Measurements from ENCODE around the gene PDE6H.

PDE6H gene

DNA sequence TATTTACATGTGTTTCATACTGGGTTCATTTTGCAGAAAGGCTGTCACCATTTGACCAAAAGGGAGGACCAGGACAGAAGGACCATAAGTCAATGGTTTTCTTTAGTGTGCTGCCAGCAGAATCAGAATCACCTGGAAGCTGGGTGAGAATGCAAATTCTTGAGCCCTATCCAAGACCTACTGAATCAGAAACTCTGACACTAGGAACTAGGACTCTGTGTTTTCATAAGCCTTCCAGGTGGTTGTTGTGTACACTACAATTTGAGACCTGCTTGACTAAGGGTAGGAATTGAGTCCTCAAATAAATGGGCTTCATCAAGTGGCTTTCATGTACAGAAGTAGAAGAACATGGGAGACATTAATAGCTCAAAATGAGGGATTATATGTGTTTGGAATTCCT is 32.2 kb downstream of the PDE6H start:
- no peak for TF ChIP-seq CTCF (conservative IDR thresholded peaks at IDR 0.05; ENCODE audit: low read depth)
- H3K27ac ChIP-seq: no peak overlapping the region
- POLR2A ChIA-PET (ENCODE audit: low non-redundant PET): no interaction called here
- CTCF ChIA-PET: no interaction called here
- no peak for DNase-seq (ENCODE audit: low spot score)

- CTCF ChIA-PET: no interaction called here
Observed at GRCh38 chr12:15007551-15007950, 34.7 kb downstream of the PDE6H start.

GRCh38 chr12:15011162-15011561 is 38.3 kb downstream of the PDE6H start:
- DNase-seq (ENCODE audit: low spot score): no peak
- no peak for TF ChIP-seq CTCF (conservative IDR thresholded peaks at IDR 0.05; ENCODE audit: low read depth)
- ChIA-PET CTCF (interaction anchor here (0.7 to 0.9 kb wide), 3 partner anchors 11 to 328 kb away, joined by 3 to 5 read pairs (median 4); no protein-coding TSS in a partner anchor), POLR2A (ENCODE audit: low non-redundant PET) (no interaction called here)
- no peak overlapping the region for H3K27ac ChIP-seq

More at GRCh38 chr12:15007551-15007950, 34.7 kb downstream of the PDE6H start:
- H3K27ac ChIP-seq: no peak overlapping the region
- no peak for DNase-seq (ENCODE audit: low spot score)
- POLR2A ChIA-PET (ENCODE audit: low non-redundant PET): no interaction called here
- TF ChIP-seq CTCF (conservative IDR thresholded peaks at IDR 0.05; ENCODE audit: low read depth): no peak

GRCh38 chr12:15013634-15014179 is 40.9 kb downstream of the PDE6H start:
- H3K27ac ChIP-seq: no peak overlapping the region
- DNase-seq (ENCODE audit: low spot score): no peak
- ChIA-PET POLR2A (ENCODE audit: low non-redundant PET) (no interaction called here), CTCF (interaction anchor here (0.6 kb wide), 1 partner anchor 82 kb away, joined by 7 read pairs; no protein-coding TSS in a partner anchor)
- no peak for TF ChIP-seq CTCF (conservative IDR thresholded peaks at IDR 0.05; ENCODE audit: low read depth)

DNA sequence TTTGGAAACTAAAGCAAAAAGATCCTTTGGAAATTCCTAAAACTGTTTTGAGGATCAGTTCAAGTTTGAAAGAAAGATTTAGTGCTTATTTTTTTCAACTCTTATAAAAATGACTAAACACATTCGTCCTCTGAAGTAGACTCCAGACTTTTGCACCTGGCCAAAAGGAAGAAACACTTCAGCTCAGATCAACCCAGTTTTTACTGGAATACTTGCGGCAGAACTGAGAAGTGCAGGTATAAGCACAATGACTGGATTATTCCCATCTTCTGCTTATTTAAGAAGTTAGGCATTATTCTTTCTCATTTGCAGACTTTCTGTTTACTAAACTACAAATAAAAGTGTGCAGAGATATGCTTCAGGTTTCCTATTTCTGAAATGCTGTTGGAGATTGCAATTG is 41.9 kb downstream of the PDE6H start:
- ChIA-PET POLR2A (ENCODE audit: low non-redundant PET) (no interaction called here), CTCF (interaction anchor here (0.6 kb wide), 1 partner anchor 1738 kb away, joined by 3 read pairs; no protein-coding TSS in a partner anchor)
- no peak for TF ChIP-seq CTCF (conservative IDR thresholded peaks at IDR 0.05; ENCODE audit: low read depth)
- H3K27ac ChIP-seq: no peak overlapping the region
- DNase-seq (ENCODE audit: low spot score): no peak

DNA sequence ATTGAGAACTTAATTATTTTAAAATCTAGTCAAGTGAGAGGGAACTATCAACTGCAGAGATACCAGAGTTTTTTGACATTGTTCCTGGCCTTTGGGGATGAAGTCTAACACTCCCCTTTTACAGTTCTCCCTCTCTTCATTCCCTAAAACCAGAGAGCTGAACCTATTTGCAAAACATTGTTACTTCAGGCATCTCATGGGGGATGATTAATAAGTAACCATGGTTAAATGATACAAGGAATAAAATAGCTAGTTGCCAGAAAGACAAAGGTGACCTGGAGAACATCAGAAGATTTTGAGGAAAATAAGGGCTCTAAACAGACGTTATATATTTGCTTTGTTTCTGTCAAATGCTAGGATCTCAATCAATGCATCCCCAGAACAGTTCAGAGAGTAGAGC is 42.3 kb downstream of the PDE6H start:
- POLR2A ChIA-PET (ENCODE audit: low non-redundant PET): no interaction called here
- CTCF ChIA-PET: interaction anchor here (0.5 to 0.6 kb wide), 2 partner anchors 261 to 1738 kb away, joined by 3 read pairs; no protein-coding TSS in a partner anchor

More for the DNA sequence above, 42.3 kb downstream of the PDE6H start:
- DNase-seq (ENCODE audit: low spot score): no peak
- H3K27ac ChIP-seq: no peak overlapping the region
- TF ChIP-seq CTCF (conservative IDR thresholded peaks at IDR 0.05; ENCODE audit: low read depth): no peak
